ENCODE measurements around the gene CHPF2. TPM values are rescaled to one million over a fixed set of nuclear protein-coding genes. Genes with fewer than 3 reads are reported as not detected.
A peak's percentile ranks its signal among the peaks of the same experiment; 100 is the strongest.

Gene CHPF2
- total RNA-seq, 4 donors from 2014 or later: 22.3 to 44.9 (median 34.0) TPM

DNA sequence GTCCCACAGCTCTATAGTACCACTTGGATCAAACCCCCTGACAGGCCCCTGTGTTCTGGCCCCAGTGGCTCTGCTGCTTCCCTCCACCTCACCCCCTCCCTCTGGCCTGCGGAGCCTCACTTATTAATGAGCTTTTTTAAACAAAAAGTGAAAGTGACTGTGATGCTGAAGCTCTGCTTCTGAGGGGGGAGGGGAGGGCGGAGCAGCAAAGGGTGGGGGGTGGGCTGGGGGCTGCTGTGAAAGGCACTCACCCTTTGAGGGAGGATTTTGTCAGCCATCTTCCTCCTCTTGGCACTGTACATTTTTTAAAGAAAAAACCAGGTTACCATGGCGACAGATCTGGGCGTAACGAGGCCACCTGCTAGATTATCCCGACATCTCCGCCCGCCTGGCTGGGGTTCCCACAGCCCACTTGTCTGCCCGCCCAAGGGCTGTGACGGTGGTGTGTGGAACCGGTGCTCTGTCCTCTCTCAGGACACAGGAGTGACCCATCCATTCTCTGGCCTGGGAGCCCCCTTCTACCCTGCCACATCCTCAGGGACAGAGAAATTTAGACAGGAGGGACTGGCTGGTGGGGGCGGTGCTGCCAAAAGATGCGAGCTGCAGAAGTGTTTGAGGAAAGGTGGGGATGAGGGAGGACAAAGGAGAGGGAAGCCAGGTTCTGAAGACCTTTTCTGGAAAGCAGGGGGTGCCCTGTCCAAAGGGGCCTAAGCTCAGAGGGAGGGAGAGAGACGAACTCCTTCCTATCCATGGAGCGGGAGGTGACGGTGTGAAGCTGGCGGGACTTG is 11.3 kb downstream of the CHPF2 start:
- no peak for DNase-seq (ENCODE audit: low spot score)
- ATAC-seq (ENCODE audit: low FRiP score): no peak

DNA sequence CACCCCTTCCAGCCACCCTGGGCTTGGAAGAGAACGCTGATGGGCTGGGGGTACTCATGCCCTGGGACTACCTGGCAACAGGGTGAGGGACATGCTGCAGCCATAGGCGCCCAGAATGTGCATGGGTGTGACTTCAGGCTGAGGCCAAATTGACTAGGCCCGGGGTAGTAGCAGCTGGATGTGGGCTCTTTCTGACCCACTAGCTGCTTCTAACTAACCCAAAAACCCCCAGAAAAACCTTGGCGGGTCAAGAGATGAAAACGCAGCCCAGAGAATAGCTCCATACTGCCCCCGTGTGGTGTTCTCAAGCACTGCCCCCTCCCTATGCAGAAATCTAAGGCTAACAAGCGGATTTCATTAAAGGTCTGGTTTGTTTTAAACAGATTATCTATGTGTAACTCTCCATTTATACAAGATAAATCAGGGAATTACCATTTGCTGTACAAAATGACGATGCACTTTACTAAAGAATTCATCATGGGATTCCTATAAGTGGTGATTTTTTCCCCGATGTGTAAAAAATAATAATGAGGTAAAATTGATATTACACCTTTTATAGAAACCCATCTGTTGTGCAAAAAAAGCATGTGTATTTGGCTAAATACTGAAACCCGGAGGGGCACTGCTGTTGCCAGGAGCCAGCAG is 12.0 kb downstream of the CHPF2 start:
- peak; percentile 20 for ATAC-seq (ENCODE audit: low FRiP score)
- TF ChIP-seq, protein P1, sequence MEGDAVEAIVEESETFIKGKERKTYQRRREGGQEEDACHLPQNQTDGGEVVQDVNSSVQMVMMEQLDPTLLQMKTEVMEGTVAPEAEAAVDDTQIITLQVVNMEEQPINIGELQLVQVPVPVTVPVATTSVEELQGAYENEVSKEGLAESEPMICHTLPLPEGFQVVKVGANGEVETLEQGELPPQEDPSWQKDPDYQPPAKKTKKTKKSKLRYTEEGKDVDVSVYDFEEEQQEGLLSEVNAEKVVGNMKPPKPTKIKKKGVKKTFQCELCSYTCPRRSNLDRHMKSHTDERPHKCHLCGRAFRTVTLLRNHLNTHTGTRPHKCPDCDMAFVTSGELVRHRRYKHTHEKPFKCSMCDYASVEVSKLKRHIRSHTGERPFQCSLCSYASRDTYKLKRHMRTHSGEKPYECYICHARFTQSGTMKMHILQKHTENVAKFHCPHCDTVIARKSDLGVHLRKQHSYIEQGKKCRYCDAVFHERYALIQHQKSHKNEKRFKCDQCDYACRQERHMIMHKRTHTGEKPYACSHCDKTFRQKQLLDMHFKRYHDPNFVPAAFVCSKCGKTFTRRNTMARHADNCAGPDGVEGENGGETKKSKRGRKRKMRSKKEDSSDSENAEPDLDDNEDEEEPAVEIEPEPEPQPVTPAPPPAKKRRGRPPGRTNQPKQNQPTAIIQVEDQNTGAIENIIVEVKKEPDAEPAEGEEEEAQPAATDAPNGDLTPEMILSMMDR (IDR thresholded peaks at IDR 0.05): peak in 1 of 3 donors; percentile 26
- DNase-seq (ENCODE audit: low spot score): no peak

More for the DNA sequence above, 11.3 kb downstream of the CHPF2 start:
- TF ChIP-seq, protein P1 (IDR thresholded peaks at IDR 0.05): no peak

DNA sequence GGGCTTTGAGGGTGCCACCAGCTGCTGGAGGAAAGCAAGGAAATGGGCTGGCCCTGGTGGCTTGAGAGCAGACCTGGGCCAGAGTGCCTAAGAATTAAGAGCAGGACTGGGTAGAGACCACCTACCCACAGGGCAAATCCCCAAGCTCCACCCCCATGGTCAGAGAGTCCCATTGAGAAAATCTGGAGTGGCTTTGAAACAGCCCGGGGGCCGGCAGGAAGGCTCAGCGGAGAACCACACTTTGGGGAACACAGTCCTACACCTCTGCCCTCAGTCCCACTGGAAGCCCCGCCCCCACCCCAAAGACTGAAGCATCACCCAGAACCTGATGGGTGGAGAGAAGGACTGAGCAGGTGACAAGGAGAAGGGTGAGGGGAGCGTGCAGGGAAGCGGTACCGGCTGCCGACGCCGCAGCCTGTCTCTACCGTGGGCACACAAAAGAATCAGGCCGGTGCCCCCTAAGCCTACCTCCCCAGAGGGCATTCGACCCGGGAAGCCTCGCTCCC is 12.6 kb downstream of the CHPF2 start:
- TF ChIP-seq, protein P1 (IDR thresholded peaks at IDR 0.05): no peak
- DNase-seq (ENCODE audit: low spot score) (no peak), ATAC-seq (ENCODE audit: low FRiP score) (no peak)

DNA sequence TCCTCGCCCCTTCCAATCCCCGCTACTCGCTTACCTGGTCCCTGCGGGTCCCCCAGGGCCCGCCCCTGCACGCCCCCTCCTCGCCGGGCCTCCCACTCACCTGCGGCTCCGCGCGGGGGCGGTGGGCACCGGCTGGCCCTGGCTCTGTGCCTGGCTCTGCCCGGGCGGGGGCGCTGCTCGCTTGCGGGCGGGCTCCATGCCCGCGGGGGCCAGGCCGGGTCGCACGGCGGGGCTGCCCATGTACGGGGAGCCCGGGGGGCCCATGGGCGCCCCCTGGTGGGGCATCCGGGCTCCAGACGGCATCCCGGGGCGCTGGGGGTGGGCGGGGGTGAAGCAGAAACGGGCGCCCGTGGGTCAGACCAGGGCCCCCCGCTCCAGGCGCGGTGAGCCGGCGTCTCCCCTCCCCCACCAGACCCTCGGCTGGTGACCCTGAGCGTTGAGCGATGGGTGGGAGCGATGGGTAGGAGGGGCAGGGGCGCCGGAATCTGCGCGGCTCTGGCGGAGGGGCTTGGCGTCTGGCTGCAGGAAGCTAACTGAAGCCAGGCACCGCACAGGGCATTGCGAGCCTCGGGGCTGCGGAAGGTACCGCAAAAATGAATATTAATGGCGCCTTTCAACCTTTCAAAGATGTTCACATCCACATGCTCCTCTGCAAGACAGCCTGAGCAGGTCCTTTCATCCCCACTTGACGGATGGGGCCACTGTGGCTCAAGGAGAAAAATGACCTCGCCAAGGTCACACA is 13.2 kb downstream of the CHPF2 start:
- DNase-seq (ENCODE audit: low spot score): no peak
- no peak for ATAC-seq (ENCODE audit: low FRiP score)
- TF ChIP-seq, protein P1 (IDR thresholded peaks at IDR 0.05): no peak

DNA sequence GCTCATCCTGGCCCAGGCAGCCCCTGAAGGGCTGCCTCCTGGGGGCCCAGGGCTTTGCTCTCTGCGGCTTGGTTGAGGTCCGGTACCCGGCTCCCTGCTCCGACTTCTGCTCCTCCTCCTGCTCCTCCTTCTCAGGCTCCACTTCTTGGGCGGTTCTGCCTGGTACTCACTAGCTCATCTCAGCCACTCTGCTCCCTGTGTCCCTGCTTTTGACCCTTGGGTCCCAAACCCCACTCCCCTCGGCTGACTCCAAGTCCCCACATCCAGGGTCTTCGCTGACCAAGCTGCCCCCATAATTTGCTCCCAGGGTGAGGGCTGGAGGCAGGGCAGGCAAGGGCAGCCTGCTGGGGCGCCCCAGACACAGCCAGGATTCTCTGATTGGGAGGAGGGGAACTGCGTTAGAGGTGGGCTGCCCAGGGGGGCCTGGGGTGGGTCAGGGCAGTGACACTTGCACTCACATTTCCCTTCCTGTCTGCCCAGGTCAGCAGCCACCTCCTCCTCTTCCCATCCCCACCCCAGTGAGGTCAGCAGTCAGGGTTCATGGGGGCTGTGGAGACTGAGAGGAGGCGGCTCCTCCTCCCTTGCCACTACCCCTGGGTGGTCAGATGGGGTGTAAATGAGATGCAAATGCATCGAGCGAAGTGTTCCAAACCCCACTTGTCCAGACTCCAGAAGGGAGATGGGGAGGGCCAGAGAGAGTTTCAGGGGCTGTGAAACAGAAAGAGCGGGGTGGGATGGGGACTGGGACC is 14.0 kb downstream of the CHPF2 start:
- no peak for ATAC-seq (ENCODE audit: low FRiP score)
- DNase-seq (ENCODE audit: low spot score): no peak
- TF ChIP-seq, protein P1 (IDR thresholded peaks at IDR 0.05): no peak

DNA sequence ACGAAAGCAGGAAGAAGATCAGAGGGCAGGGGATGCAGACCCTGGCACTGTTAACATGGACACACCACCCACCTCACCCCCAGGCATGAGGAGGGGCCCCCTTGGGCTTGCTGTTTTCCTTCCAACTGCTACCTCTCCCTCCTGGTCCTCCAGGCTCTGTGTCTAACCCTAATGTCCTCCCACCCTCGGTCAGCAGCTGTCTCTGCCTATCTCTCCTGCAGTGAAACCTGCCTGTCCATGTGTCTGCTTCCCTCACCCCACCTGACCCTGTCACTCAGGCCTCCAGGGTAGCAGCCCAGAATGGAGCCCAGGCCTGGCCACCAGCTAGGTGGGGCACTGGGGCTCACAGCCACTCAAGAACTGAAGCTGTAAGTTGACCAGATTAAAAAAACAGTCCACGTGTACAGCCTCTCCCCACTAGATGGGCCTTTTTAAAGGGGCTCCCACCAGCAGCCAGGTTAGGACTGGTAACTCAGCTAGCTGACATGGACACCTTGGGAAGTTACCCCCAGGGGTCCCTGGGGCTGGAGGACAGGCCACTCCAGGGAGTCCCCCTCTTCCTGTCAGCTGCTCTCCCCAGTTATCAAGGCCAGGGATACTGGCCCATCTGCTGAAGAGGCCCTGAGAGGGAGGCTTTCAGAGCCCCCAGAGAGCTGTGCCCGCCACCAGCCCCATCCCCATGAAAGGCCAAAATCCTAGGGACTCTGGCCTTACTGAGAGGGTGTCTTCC is 14.7 kb downstream of the CHPF2 start:
- ATAC-seq (ENCODE audit: low FRiP score) (no peak), DNase-seq (ENCODE audit: low spot score) (no peak)
- TF ChIP-seq, protein P1 (IDR thresholded peaks at IDR 0.05): no peak
